IPS DF 6.9 (cell line): Measurements from ENCODE around the gene TTLL8.

Source experiments
- DNase-seq: peaks from one replicate; pipeline ENCODE4 v3.0.0-alpha.2; 2013; ENCODE audit warnings: low read depth, low spot score
- H3K27ac ChIP-seq: one replicate; pipeline ENCODE4 v1.5.1; 2013; ENCODE audit warnings: low read length, control low read depth
- H3K27me3 ChIP-seq: 2 replicates; pipeline ENCODE4 v1.6.1; 2013; ENCODE audit warnings: mild to moderate bottlenecking, low read length; ENCODE audit not compliant: control insufficient read depth, insufficient read depth
- H3K36me3 ChIP-seq: 2 replicates; pipeline ENCODE4 v1.6.1; 2013; ENCODE audit warnings: low read length; ENCODE audit not compliant: control insufficient read depth, insufficient read depth
- H3K4me1 ChIP-seq: 2 replicates; pipeline ENCODE4 v1.6.1; 2013; ENCODE audit warnings: low read length; ENCODE audit not compliant: control insufficient read depth, insufficient read depth
- H3K4me3 ChIP-seq: 2 replicates; pipeline ENCODE4 v1.5.1; 2013; ENCODE audit warnings: mild to moderate bottlenecking, low read length
- H3K9me3 ChIP-seq: 2 replicates; pipeline ENCODE4 v1.6.1; 2013; ENCODE audit warnings: low read length, inconsistent platforms; ENCODE audit not compliant: control insufficient read depth, insufficient read depth
- WGBS: extraction: QIAGEN DNeasy Blood & Tissue Kit; methylation state at CpG from one replicate; pipeline ENCODE4 v1.1.7; 2013; ENCODE audit warnings: mixed read lengths, missing lambda C conversion rate; ENCODE audit not compliant: insufficient read length, insufficient coverage; 5-methylcytosine and 5-hydroxymethylcytosine counted together

TTLL8 gene

DNA sequence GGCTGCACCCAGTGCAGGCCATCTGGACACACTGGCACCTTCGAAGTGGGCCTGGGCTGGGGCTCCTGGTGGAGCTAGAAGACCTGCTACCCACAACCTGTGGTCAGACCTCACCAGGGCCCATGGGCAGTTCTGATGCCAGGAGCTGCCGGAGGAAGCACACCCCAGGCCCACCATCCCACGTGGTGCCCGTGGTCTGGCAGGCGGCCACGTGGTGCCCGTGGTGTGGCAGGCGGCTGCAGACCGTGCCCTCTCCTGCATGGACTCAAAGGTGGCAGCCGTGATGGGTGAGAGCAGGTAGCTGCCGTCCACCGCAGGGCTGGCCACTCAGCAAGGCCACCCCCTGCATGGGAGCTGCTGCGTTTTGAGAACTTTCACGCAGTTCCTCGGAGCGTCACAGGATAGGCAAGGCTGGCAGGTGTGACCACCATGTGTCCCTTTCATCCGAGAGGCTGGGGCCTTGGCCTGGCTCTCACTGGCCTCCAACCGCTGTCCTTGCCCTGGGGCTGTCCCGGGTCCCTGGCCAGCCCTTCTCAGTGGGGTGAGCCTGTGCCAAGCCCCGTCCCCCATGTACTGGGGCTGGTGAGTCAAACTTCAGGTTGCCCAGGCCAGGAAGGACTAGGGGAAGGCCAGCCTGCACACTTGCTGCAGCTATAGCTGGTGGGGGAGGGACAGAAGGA is 41.6 kb downstream of the TTLL8 start:
- peaks cover 14% of the 10 kb centered on the region; the same call in 1 of the 2 replicates for H3K27me3 ChIP-seq
- H3K9me3 ChIP-seq: no peaks in the 10 kb centered on the region
- no peak for DNase-seq
- H3K36me3 ChIP-seq: no peaks in the 10 kb centered on the region
- H3K27ac ChIP-seq: no peak overlapping the region
- no peak overlapping the region for H3K4me3 ChIP-seq
- peaks cover 6% of the 10 kb centered on the region for H3K4me1 ChIP-seq
- WGBS: no CpG with 5 or more reads among the region's 20 CpGs

DNA sequence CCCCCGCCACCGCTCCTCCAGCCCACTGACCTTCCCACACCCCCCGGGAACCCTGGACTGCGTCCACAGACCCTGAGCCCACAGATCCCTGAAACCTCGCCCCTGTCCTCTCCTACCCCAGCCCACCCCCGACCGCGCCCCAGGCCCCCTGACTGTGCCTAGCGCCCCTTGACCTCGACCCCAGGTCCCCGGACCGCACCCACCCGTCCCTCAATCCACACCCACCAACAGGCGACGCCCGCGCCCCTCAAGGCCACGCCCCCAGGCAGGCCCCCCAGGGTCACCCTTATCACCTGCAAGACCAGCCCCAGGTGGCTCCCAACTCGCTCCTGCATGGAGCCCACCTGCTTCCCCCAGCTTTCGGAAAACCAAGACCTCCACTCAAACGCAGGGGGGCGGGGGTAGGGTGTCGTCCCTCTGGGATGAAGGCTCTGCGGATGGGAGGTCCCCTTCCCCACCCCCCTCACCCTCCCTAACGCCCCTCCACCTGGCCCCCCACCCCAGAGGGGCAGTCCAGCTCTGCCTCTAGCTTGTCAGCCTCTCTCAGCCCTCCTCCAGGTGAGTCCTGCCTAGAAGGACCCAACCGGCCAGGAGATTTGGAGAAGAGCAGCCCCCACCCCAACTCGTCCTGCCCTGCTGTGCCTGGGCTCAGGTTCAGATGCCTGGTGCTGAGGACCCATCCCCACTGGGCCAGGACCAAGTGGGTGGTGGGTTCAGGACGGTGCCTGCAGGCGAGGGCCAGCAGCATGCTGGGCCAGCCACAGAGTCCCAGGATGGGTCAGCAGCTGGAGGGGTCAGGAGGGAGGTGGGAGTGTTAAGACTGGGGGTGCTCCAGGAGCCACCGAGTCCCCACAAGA is 42.4 kb downstream of the TTLL8 start:
- Histone ChIP-seq H3K4me3 (no peak overlapping the region), H3K27ac (no peak overlapping the region), H3K27me3 (peaks cover 14% of the 10 kb centered on the region; the same call in 1 of the 2 replicates), H3K4me1 (peaks cover 8% of the 10 kb centered on the region), H3K36me3 (no peaks in the 10 kb centered on the region; the same call in 1 of the 2 replicates), H3K9me3 (no peaks in the 10 kb centered on the region)
- no CpG with 5 or more reads among the region's 30 CpGs for WGBS
- no peak for DNase-seq

- Histone ChIP-seq H3K36me3 (no peaks in the 10 kb centered on the region; the same call in 1 of the 2 replicates), H3K4me1 (peaks cover 8% of the 10 kb centered on the region), H3K27ac (no peak overlapping the region), H3K27me3 (peaks cover 14% of the 10 kb centered on the region; the same call in 1 of the 2 replicates), H3K9me3 (no peaks in the 10 kb centered on the region), H3K4me3 (peak overlapping the region; percentile 19)
- no CpG with 5 or more reads among the region's 91 CpGs for WGBS
- DNase-seq: no peak
Observed at GRCh38 chr22:50014655-50015401, 43.3 kb downstream of the TTLL8 start.

DNA sequence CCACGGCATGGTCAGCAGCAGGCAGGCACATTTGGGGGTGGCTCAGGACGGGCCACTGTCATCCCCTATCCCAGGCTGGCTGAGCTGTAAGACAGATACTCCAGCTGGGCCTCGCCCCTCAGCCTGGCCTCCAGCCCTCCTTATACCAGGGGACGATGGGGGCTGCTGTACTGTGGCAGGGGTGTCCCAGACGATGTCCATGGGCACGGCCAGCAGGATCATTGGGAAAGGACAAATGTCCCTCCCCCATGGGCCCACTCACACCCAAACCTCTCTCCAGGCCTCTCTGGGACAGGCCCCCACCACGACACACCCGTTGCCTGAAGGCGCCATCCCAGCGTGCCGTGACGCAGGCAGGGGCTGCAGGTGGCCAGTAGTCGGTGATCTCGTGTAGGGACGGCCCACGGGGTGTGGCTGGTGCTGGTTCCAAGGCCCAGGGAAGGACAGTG is 44.0 kb downstream of the TTLL8 start:
- Histone ChIP-seq H3K9me3 (no peaks in the 10 kb centered on the region), H3K4me3 (no peak overlapping the region), H3K4me1 (peaks cover 8% of the 10 kb centered on the region), H3K27me3 (peaks cover 14% of the 10 kb centered on the region; the same call in 1 of the 2 replicates), H3K36me3 (no peaks in the 10 kb centered on the region; the same call in 1 of the 2 replicates), H3K27ac (no peak overlapping the region)
- no peak for DNase-seq
- no CpG with 5 or more reads among the region's 16 CpGs for WGBS

DNA sequence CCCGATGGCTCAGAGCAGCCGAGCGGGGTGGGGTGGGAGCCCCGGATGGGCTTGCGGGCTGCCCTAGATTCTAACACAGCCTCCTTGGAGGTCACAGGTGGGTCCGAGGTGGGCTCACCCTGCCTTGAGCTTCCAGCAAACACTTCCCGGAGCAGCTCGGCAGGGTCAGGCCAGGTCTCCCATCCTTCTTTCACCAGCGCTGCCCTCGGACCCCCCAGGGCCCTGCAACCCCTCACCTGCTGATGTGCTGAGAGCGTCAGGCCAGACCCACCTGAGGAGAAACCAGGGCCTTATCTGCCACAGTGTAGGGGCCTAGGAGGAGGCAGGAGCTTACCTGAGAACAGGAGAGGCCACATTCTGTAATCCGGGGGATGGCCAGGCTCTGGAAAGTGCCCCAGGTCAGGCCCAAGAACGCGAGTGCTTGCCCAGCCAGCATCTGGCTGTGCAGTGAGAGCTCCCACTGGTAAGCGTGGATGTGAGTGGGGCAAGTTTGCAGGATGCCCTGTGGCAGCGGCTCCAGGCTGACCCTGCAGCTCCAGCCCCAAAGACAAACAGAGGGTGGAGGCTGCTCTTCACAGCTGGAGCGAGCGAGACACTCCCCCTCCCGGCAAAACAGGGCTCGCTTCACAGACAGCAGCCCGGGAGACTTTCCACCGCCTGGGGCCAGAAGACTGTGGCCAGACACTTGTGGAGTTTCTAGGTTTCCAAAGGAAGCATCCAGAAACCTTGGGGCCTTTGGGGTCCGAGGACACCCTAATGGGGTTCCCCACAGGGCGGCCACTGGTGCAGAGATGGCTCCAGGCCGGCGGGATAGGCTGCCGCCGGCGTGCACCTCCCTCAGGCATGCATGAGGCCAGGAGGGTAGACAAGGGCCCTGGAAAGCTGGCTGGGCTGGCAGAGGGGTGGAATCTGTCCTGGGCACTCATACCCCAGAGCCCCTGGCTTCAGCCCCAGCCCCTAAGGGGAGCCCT is 45.6 kb downstream of the TTLL8 start, which contains the start of gene IL17REL:
TSS of gene IL17REL (minus strand) at position 555 of the 971 bp plus-strand sequence. CDS start at position 436, 119 bp downstream.
- no peak for DNase-seq

DNA sequence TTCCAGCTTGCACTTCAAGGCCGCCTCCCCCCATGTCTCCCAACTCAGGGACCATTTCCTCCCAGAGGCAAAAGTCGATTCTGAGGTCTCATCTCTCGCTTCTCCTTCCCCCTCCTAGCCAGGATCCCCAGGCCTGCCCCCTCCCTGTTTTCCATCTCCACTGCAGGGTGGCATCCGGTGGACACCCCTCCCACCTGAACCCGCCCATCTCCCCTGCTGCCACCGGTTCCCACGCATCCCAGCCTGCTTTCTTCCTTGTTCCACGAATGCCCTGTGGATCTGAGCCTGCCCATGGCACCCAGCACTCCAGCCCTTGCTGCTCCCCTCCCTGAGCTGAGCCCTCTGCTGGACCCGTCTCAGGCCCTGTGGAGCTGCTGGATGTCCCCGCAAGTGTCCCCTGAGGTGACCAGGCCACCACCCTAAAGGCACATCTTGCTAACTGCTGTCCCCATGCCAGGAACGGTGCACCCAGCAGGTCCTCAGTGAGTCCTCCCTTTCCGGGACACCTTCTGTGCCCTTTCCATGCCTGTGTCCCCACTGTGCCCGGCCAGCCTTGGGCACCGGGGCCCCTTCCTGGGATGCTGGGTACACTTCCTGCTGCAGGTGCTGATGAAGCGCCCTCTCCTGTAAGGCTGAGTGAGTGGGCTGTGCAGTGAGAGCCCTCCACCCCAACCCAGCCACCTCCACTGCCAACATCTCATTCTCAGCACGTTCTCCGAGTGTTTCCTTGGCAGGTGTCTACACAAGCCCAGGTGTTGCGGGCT is 46.5 kb downstream of the TTLL8 start:
- peaks cover 10% of the 10 kb centered on the region for H3K4me1 ChIP-seq
- H3K27ac ChIP-seq: no peak overlapping the region
- H3K36me3 ChIP-seq: no peaks in the 10 kb centered on the region; the same call in 1 of the 2 replicates
- peaks cover 14% of the 10 kb centered on the region; the same call in 1 of the 2 replicates for H3K27me3 ChIP-seq
- no peak overlapping the region for H3K4me3 ChIP-seq
- no peak for DNase-seq
- no peaks in the 10 kb centered on the region for H3K9me3 ChIP-seq
- WGBS: no CpG with 5 or more reads among the region's 18 CpGs

More for the DNA sequence above, 45.6 kb downstream of the TTLL8 start, which contains the start of gene IL17REL:
- Histone ChIP-seq H3K9me3 (no peaks in the 10 kb centered on the region), H3K27me3 (peaks cover 14% of the 10 kb centered on the region; the same call in 1 of the 2 replicates), H3K36me3 (no peaks in the 10 kb centered on the region; the same call in 1 of the 2 replicates), H3K4me3 (no peak within 1 kb of the TSS), H3K27ac (no peak within 1 kb of the TSS), H3K4me1 (peaks cover 10% of the 10 kb centered on the region)
- no CpG with 5 or more reads among the region's 29 CpGs for WGBS

GRCh38 chr22:50010676-50011446 is 47.2 kb downstream of the TTLL8 start:
- peak overlapping the region; percentile 4; the same call in 1 of the 2 replicates for H3K4me3 ChIP-seq
- peaks cover 14% of the 10 kb centered on the region; the same call in 1 of the 2 replicates for H3K27me3 ChIP-seq
- no peak for DNase-seq
- H3K27ac ChIP-seq: no peak overlapping the region
- WGBS: no CpG with 5 or more reads among the region's 61 CpGs
- H3K9me3 ChIP-seq: no peaks in the 10 kb centered on the region
- H3K4me1 ChIP-seq: peaks cover 10% of the 10 kb centered on the region
- no peaks in the 10 kb centered on the region; the same call in 1 of the 2 replicates for H3K36me3 ChIP-seq

- Histone ChIP-seq H3K4me1 (peaks cover 10% of the 10 kb centered on the region), H3K36me3 (no peaks in the 10 kb centered on the region; the same call in 1 of the 2 replicates), H3K27me3 (peaks cover 14% of the 10 kb centered on the region; the same call in 1 of the 2 replicates), H3K4me3 (no peak overlapping the region), H3K27ac (no peak overlapping the region), H3K9me3 (no peaks in the 10 kb centered on the region)
- DNase-seq: no peak
- no CpG with 5 or more reads among the region's 46 CpGs for WGBS
Observed at GRCh38 chr22:50009765-50010675, 48.1 kb downstream of the TTLL8 start.
